Left hindlimb (tissue), 1 donor: ENCODE measurements around the gene SLC48A1.
A peak's percentile ranks its signal among the peaks of the same experiment; 100 is the strongest.

ENCODE experiments used
- DNase-seq: peaks from one replicate; pipeline ENCODE4 v3.0.0-alpha.2; 2018

Gene SLC48A1

DNA sequence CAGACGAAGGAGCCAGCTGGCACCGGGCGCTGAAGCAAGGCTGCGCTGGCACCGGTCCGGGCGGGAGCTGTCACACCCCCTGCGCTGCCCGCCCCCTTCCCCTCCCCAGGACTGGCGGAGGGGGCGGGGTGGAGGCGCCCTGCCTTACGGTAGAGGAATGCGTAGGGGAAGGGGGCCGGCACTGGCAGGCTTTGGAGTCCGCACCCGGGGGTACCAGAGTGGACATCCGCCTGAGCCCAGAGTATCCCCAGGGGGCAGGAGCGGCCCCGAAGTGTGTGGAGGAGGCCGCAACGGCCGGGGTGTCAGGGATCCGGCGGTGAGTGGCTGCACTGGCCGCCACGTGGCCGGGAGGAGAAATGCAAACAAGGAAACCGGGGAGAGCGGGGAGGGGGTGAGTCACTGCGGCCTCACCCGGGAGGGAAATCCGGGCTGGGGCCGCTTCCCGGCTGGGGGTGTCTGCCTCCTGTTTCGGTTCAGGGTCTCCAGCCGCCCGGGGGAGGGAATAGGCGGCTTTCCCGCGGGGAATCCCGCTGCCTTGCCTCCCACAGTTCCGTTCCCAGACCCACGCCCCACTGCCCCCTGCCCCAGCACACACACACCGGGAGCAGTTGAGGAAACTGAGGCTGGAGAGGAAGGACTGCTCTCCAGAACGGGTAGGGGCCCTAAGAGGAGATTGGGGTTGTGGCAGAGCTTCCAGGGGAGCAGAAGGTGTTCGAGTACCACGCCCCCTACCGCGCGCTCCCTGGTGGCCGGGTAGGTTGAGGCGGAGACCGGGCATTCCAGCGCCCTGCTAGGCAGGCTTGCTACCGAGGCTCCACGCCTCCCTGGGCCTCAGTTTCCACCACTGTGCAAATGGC lies 14.0 kb upstream of the SLC48A1 start, which contains the start of gene RAPGEF3:
Gene RAPGEF3, minus strand, starts transcription at position 47 of the 857 bp plus-strand sequence. CDS start 324 bp downstream, outside the sequence.
- DNase-seq, result peak; percentile 88

DNA sequence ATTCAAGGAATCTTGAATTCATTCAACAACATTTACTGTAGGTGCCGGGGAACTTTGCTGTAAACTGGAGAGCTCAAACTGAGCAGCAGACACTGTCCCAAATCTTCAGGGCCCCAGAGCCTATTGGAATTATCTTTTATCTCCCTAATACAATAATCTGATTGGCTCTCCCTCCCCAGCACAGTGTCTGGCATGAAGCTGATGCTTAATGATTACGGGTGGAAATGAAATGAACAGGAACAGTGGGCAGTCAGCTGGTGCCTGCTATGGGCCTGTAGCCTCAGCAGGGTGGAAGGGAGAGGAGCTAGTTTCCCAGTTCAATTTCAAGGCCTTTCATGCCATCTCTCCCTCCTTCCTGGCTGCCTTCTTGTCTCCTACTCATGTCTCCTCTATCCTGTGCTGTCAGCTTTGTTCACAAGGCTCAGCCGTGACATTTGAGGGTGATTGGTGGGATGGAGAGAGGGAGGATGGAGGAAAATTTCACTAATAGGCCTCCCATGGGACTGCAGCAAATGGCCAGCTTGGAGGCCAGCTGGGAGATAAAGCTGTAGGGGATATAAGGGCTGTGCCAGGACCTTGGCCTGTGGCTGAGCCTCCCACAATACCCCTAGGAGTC lies 10.1 kb upstream of the SLC48A1 start:
- no peak for DNase-seq

DNA sequence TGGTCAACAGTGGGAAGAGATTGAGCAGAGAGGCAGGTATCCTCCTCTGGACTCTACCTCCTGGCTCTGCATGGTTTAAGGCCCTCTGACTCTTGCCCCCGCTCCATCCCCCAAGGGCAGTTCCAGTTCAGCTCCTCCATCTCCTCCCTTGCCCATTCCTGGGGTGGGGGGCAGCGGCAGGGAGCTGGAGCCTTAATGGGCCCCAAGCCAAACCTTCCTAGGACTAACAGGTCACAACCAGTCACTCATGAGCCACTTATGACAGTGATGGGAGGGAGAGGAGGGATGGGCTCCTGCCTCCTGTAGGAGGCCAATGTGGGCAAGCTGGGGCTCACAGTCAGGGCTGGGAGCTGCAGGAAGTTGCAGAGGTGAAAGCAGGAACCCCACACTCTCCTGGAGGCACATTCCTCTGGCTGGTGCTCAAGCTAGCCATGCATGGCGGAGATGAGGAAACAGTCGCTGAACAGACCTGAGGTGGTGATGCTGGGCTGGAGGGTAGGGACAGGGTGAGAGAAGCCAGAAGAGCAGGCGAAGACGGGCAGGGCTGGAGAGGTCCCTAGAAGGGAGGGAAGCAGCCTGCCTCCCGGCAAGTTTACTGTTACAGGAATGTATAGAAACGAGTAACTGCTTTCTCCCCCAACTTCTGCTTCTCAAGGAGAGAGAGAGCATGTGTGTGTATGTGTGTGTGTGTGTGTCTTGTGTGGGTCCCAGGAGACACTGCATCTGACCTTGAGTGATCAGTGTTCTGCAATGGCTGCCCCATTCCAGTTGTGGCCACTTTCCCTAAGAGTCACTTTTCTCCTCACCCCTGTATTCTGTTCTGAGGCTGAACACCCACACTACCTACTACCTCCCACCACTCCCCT lies 9.3 kb upstream of the SLC48A1 start:
- DNase-seq, result no peak

DNA sequence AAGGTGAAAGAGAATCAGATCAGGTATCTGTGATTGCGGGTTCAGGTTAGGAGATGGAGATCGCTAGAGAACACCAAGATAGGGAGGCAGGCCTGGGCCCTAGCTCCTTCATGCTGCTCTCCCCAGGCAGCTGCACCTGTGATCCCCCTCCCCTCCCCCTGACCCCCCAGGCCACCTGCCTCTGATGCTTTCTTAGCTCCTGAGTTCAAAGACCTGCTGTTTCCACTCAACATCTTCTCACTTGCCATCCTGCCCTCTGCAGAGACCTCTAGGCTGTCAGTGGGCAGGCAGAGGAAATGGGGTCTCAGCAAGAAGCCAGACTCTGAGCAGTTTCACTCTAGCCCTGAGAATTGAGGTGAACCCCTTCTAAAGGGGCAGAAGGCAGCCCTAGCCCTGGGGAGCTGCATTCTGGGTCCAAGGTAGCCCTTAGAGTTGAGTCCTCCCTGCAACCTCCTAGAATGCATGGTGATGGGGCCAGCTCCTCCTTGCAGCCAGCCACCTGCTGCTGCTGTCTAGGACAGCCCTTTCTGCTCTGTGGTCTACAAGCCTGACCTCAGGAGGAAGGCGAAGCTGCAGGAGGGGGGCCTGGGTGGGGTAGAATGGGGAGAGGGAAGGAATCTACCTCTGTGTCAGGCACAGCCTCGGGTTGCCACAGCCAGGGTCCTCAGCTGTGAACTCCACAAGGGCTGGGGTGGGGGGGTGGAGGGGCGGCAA lies 6.4 kb upstream of the SLC48A1 start:
- no peak for DNase-seq

DNA sequence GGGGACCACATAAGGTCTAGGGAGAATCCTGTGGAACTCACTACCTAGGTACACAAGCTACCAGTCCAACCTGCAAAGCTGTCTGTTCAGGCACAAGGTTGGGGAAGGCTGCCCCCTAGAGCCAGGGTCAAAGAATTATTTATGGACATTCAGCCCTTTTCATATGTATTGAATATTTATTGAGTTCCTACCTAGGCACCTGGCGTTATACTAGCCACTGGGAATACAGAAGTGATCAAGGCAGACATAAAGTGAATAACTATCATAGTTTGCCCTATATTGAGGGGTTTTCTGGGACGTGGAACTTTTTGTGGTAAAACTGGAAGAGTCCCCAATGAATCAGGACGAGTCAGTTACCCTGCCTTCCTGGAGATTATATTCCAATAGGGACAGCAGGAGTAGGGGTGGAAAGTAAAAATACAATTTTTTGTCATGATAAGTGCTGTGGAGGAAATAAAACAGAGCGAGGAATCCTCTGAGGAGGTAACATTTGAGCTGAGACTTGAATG lies 5.8 kb upstream of the SLC48A1 start:
- DNase-seq, result no peak

DNA sequence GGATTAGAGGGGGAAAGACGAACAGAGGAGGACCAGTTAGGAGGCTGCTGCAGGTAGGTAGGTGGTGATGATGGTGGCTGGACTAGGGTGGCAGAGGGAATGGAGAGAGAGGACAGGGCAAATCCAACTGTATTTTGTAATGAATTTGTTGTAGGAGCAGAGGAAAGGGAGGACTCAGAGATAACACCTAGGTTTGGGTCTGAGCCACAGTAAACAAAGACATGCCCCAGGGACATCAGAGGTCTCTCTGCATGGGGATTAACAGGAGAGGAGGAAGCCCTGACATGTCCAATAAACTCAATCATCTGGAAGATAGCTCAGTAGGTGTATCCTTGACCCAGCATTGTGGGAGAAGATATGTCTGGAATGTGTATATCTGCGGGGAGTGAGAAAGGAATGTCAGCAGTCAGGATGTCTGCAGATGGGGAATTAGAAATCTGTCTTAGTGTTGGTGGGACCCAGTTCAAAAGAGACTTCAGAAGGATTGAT lies 4.7 kb upstream of the SLC48A1 start:
- DNase-seq, result no peak

DNA sequence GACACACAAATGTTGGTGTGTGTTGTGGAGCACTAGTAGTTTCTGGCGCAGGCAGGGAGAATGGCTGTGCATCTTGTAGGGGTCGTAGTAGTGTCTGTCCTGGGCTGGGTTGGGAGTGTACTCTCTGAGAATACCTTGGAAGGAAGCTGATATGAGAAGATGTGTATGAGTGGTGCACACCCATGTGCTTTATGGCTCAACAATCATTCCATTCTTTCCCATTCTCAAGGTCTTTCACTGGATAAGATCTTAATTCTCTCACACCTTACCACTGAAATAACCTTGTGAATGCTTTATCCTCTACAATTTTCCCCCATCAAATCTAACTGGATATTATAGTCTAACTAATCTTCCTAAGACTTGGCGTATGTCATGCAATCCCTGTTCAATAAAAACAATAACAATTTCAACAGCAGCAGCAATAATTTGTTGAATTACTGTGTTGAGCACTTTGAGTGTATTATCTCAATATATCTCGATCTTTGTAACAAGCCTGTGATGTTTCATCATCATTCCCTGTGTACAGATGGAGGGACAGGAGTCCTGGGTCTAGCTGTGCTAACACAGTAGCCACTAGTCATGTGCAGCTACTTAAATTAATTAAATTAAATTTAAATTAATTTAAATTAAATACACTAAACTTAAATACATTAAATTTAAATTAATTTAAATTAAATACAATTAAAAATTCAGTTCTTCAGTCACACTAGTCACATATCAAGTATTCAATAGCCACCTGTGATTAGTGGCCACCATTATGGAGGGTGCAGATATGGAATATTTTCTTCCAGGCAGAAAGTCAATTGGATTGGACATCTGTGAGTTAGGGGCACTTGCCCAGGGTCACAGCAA lies 3.6 kb upstream of the SLC48A1 start:
- no peak for DNase-seq

DNA sequence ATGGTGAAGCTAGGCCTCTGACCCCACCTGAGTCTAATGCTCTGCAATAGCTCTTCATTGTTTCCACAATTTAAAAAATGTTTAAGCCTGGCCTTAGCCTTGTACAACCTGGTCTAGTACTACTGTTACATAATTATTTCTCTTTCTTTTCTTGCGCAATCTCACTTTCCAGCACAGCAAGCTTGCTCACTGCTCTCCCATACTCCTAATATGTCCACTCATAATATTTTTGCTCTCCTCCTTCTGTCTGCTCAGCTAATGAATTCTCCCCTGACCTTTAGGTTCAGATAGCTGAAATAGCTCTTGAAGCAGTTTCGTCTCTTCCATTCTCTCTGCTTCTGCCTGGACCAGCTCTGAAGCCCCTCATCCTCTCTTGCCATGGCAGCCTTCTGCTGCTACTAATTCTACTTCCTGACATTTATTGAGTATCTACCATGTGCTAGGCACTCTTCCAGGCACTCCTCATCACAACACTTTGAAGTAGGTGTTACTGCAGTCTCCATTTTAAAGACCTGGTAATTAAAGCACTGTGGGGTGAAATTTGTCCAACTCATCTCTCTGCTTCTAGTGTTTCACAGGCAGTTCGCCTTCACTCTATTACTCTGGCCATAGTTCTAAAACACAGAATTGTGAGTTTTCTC lies 2.8 kb upstream of the SLC48A1 start:
- DNase-seq, result no peak

DNA sequence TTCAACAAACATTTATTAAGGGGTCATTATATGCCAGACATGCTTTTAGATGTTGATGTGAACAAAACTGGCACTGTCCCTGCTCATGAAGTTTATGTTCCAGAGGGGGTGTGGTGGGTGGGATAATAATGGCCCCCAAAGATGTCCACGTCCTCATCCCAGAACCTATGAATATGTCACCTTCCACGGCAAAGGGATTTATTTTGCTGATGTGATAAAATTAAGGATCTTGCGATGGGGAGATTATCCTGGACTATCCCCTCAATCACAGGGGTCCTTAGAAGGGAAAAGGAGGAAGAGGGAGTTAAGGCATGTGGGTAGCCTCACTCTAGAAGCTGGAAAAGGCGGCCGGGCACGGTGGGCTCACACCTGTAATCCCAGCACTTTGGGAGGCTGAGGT lies 1.7 kb upstream of the SLC48A1 start:
- DNase-seq, result no peak

DNA sequence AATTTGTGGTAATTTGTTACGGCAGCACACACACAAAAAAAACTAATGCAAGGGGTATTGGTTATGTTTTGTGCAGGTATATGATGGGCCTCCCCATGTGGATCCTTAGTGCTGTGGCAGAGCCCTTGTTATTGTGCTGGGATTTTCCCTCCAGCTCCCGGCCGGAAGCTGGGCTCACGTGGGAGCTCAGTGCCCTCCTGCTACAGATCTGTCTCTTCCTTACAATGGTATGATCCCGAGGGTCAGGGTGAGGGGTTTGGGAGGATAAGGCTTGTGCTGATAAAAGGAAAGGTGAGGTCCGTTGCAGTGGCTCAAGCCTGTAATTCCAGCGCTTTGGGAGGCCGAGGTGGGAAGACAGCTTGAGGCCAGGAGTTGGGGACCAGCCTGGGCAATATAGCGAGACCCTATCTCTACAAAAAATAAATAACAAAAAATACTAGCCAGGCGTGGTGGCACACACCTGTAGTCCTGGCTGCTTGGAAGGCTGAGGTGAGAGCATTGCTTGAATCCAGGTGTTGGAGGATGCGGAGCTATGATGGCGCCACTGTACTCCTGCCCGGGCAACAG lies 861 bp upstream of the SLC48A1 start:
- DNase-seq, result no peak

DNA sequence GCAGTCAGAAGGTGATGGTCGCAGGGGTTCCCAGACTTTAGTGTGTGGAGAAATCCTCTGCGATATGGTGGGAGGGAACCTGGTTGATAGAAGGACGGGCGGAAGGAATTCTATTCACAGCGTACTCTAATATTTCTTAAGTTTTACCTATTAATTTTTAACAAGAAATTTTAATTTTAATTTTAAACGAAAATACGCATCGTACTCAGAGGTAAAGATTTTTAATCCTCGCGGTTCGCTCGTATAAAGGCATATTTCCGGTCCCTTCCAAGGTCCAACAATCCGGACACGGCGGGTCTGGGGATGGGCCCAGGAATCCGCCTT lies 338 bp upstream of the SLC48A1 start:
- no peak for DNase-seq

DNA sequence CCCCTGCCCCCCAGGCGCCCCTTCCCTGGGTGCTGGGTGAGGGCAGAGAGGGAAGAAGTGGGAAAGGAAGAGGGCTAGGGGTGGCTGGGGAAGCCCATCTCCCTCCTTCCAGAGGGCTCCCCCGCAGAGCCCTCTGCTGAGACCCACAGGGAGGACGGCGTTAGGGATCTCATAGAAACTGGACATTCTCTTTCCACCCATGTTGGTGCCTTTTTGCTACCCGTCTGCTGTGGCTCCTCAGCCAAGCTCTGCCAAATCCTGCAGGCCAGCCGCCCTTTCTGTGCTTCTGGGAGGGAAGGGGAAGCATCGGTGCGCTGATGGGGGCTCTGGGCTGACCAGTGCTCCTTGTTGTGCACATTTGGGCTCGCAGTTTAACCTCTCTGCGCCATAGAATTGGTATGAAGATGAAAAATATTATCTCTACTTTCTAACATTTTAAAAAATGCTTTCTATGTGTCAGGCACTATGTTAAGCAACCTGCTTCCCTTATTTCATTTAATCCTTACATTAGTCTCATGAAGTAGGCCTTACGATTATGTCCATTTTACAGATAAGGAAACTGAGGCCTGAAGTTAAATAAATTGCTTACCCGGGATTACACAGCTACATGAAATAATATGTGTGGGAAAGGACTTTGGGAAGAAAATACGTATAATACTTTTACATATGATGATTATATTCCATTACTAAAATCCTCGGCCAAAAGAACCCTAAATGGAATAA lies 981 bp downstream of the SLC48A1 start:
- no peak for DNase-seq

DNA sequence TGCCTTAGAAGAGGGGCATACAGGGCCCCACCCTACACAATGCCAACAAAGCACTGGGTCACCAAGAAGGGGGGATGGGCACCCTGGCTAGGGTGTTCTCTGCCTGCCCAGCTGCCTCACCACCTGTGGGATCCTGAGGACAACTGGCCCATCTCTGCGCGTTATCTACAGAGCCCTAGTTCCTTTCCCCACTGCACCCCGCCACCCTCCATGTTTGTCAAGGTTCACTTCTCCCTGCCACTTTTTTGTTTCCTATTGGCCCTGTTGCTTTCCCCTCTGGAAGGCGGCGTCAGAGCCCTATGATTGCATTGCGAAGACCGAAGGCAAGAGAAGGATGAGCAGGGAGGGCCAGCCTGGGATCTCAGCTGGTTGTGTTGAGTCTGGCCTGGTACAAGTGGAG lies 1.6 kb downstream of the SLC48A1 start:
- DNase-seq, result peak; percentile 24

DNA sequence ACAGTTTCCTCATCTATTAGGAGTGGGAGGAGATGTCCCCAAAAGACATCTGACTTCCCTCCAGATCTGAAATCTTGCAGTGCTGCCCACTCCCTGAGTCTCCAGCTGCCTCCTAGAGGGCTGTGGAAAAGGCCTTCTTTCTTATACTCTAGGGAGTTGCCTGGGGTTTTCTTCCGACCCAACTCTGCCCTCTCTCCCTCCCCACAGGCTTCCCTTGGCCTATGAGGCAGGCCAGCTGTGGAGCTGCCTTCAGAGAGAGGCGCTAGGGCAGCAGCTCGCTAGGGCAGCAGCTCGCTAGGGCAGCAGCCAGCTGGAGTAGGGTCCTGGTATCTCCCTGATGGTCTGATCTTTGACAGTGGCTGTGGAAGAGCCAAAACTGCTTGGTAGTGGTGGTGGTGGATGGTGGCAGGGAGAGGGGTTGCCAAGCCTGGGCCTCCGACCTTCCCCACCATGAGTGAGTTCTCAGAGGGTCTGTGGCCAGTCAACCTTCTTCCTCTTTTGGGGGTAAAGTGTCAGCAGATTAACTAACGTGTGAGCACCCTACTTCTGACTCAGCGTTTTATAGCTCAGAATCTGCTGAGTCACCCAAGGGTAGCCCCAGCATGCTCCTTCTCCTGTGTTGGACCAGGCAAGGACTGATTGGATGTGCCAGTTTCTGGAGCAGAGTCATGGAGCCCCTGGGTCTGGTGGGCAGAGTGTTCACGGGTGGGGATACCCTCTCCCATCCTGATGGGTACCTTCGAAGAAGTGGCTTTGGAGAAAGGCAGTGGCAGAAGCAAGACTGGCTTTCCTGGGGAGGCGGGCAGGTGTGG lies 2.3 kb downstream of the SLC48A1 start:
- DNase-seq, result peak; percentile 31

DNA sequence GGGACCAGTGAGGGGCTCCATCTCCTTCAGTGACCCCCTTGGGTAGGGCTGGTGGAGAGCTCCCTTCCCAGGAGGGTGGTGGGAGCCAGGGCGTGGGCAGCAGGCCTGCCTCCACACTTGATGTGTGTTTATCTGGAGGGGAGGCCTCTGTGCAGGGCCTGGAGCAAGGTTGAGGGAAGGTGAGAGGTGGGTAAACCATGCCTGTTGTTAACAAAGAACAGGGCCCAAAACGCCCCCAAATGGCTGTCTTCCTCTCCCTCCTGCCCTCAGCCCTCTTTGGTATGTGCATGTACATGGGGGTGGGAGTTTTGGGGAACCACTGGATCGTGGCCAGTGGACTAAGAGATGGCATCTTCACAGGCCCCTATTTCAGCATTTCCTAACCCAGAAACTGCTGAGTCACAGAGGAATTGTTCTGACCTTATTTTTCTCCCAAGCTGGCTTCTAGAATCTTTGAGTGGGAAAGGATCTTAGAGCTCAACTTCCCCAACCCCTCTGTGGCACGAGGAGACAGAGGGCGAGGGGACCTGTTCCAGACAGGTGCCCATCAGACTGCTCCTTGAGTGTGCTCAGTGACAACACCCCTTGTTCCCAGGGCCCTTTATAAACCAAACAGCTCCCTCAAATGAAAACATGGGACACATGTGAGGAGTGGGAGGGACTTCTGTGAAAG lies 3.6 kb downstream of the SLC48A1 start:
- DNase-seq, result no peak

DNA sequence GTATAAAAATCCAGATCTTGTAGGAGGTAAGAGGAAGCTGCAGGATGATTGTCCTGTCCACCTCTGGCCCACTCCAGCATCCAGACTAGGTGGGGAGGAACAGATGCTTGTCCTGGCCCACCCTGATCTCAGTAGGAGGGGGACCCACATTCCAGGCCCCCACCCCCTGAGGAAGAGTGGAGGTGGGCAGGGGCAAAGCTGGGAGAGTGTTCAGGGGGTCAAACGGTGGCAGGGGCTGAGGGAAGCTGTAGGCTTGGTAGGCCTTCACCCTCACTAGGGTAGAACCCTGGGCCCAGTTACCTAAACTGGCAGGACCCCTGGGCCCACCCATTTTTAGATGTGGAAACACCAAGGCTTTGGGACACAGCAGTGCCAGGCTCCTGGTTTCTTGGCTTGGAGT lies 4.1 kb downstream of the SLC48A1 start:
- DNase-seq, result no peak

DNA sequence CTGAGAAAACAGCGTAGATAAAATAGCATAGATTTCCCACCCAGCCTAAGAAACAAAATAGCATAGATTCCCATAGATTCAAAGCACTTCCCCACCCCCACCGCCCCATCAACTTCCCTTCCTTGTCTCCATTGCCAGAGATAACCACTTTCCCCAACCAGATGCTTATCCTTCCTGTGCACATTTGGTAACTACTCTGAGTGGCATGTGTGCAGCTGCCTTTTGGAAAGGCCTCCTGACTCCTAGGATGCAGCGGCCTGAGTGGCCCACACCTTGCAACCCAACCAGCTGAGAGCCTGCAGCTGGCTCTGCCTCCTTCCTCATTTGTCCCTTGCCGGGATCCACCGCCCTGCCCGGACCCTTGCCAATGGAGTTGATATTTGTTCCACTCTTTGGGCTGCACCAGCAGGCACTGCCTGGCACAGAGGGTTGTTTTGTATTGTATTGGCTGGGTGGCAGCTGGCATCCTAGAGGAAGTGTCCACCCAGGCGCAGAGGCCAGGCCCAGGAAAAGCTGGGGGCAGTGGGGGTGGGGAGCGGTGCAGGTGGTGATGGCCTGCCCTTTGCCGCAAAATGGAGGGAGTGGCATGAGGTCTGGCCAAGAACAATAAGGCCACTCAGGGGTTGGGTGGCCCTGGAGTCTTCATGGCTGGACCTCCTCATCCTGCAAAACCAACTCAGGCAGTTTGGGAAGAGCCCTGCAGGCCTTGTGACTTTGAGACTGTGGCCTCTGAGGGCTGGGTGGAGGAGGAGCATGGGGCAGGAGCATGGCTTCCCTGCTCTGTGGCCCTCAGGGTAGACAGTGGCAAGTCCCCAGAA lies 4.9 kb downstream of the SLC48A1 start:
- DNase-seq, result no peak

DNA sequence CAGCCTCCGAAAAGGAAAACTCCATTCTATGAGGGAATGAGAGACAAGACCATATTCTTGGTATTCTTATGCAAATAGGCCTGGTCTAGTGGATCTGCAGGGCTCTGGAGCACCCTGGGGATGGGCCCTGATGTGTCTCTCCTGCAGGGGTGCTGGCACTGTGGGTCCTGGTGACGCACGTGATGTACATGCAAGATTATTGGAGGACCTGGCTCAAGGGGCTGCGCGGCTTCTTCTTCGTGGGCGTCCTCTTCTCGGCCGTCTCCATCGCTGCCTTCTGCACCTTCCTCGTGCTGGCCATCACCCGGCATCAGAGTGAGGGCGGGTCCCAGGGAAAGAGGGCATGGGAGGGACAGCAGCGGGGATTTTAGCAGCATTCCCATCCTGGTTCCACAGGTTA lies 5.8 kb downstream of the SLC48A1 start:
- no peak for DNase-seq
